WTC11 (cell line): ENCODE results near the gene ANKRD62. TPM values are rescaled to one million over a fixed set of nuclear protein-coding genes. Genes with fewer than 3 reads are reported as not detected.

Source experiments
- ATAC-seq: fragments of 200-7000 bp; cut with Tn5 transposase; 2 replicates; pipeline ENCODE4 v1.10.0; 2021; ENCODE audit warnings: mild to moderate bottlenecking, moderate library complexity
- CTCF ChIA-PET: fragments of 300-600 bp; sonication (Branson Sonifier 250); formaldehyde crosslinking; loops from one replicate; lab custom pipeline; 2021; ENCODE audit warnings: antibody characterized with exemption; lab: Charles Lee
- POLR2A ChIA-PET: fragments of 350-600 bp; sonication (Branson Sonifier 250); formaldehyde crosslinking; loops from one replicate; lab custom pipeline; 2021; ENCODE audit warnings: antibody characterized with exemption; lab: Charles Lee
- DNase-seq: peaks from one replicate; pipeline ENCODE4 v3.0.0; 2021; ENCODE audit warnings: low spot score
- H3K27ac Mint-ChIP-seq: 2 replicates; pipeline ENCODE4 v1.8.0; 2021; ENCODE audit warnings: mixed read lengths
- H3K27me3 Mint-ChIP-seq: 2 replicates; pipeline ENCODE4 v1.8.0; 2021; ENCODE audit warnings: low read depth, mild to moderate bottlenecking, moderate library complexity, mixed read lengths
- H3K36me3 Mint-ChIP-seq: 2 replicates; pipeline ENCODE4 v1.8.0; 2021; ENCODE audit warnings: mixed read lengths
- H3K4me1 Mint-ChIP-seq: 2 replicates; pipeline ENCODE4 v1.8.0; 2022; ENCODE audit warnings: mixed read lengths
- H3K4me3 Mint-ChIP-seq: 2 replicates; pipeline ENCODE4 v1.8.0; 2021; ENCODE audit warnings: mild to moderate bottlenecking, moderate library complexity, mixed read lengths
- H3K9me3 Mint-ChIP-seq: 2 replicates; pipeline ENCODE4 v1.8.0; 2021; ENCODE audit warnings: mixed read lengths
- AFF4 ChIP-seq: sonication (generic); formaldehyde crosslinking; IDR thresholded peaks from 2 replicates; pipeline ENCODE4 v1.8.1; 2023; ENCODE audit warnings: mild to moderate bottlenecking, missing genetic modification reagents, borderline replicate concordance
- ATF1 ChIP-seq: sonication (generic); formaldehyde crosslinking; IDR thresholded peaks from 2 replicates; pipeline ENCODE4 v1.8.1; 2023; ENCODE audit warnings: mild to moderate bottlenecking, moderate library complexity, missing genetic modification reagents
- CBFB ChIP-seq: sonication (generic); formaldehyde crosslinking; IDR thresholded peaks from 2 replicates; pipeline ENCODE4 v1.8.1; 2022; ENCODE audit warnings: mild to moderate bottlenecking, low read depth, missing genetic modification reagents
- ESRRA ChIP-seq: sonication (generic); formaldehyde crosslinking; IDR thresholded peaks from 2 replicates; pipeline ENCODE4 v1.8.1; 2022; ENCODE audit warnings: mild to moderate bottlenecking, missing genetic modification reagents, borderline replicate concordance
- FOXJ3 ChIP-seq: sonication (generic); formaldehyde crosslinking; IDR thresholded peaks from 2 replicates; pipeline ENCODE4 v1.9.0; 2021; ENCODE audit warnings: missing genetic modification reagents, mild to moderate bottlenecking, borderline replicate concordance
- GTF2I ChIP-seq: fragments of 250-450 bp; sonication (Bioruptor Pico); conservative IDR thresholded peaks from 2 replicates; pipeline ENCODE4 v1.4.0; 2021; ENCODE audit warnings: mild to moderate bottlenecking
- IRF2 ChIP-seq: sonication (generic); formaldehyde crosslinking; IDR thresholded peaks from 2 replicates; pipeline ENCODE4 v1.8.0; 2022; ENCODE audit warnings: low read depth, missing genetic modification reagents, borderline replicate concordance
- JAZF1 ChIP-seq: fragments of 250-450 bp; sonication (Bioruptor Pico); IDR thresholded peaks from 2 replicates; pipeline ENCODE4 v1.9.0; 2021; ENCODE audit warnings: moderate library complexity, mild to moderate bottlenecking, inconsistent platforms
- JUN ChIP-seq: sonication (generic); formaldehyde crosslinking; IDR thresholded peaks from 2 replicates; pipeline ENCODE4 v1.8.0; 2023; ENCODE audit warnings: mild to moderate bottlenecking, missing genetic modification reagents
- NR3C1 ChIP-seq: sonication (generic); formaldehyde crosslinking; conservative IDR thresholded peaks from 2 replicates; pipeline ENCODE4 v1.8.1; 2023; ENCODE audit warnings: low read depth, mild to moderate bottlenecking, missing genetic modification reagents
- OVOL2 ChIP-seq: fragments of 250-450 bp; sonication (Bioruptor Pico); IDR thresholded peaks from 2 replicates; pipeline ENCODE4 v1.9.0; 2021; ENCODE audit warnings: mild to moderate bottlenecking, borderline replicate concordance
- STAT6 ChIP-seq: sonication (generic); formaldehyde crosslinking; conservative IDR thresholded peaks from 2 replicates; pipeline ENCODE4 v1.8.1; 2023; ENCODE audit warnings: mild to moderate bottlenecking, low read depth, missing genetic modification reagents, moderate library complexity
- TCF7 ChIP-seq: sonication (generic); formaldehyde crosslinking; IDR thresholded peaks from 2 replicates; pipeline ENCODE4 v1.8.0; 2022; ENCODE audit warnings: mild to moderate bottlenecking, low read depth, missing genetic modification reagents, moderate library complexity
- ZNF232 ChIP-seq: sonication (generic); formaldehyde crosslinking; IDR thresholded peaks from 2 replicates; pipeline ENCODE4 v1.8.0; 2022; ENCODE audit warnings: mild to moderate bottlenecking, missing genetic modification reagents
- ZNF671 ChIP-seq: fragments of 250-450 bp; sonication (Bioruptor Pico); IDR thresholded peaks from 2 replicates; pipeline ENCODE4 v1.8.0; 2021; ENCODE audit warnings: mild to moderate bottlenecking
- total RNA-seq: library from RNA; stranded (reverse); gene quantifications from 3 replicates; pipeline ENCODE4 v1.2.3, GENCODE V29; 2021
- TF ChIP-seq, protein P1 (sequence below): sonication (generic); formaldehyde crosslinking; IDR thresholded peaks from 2 replicates; pipeline ENCODE4 v1.8.0; 2023; ENCODE audit warnings: missing genetic modification reagents, mild to moderate bottlenecking, borderline replicate concordance
- TF ChIP-seq, protein P2 (sequence below): sonication (generic); formaldehyde crosslinking; IDR thresholded peaks from 2 replicates; pipeline ENCODE4 v1.8.1; 2023; ENCODE audit warnings: mild to moderate bottlenecking, missing genetic modification reagents, moderate library complexity
- TF ChIP-seq, protein P3 (sequence below): sonication (generic); formaldehyde crosslinking; IDR thresholded peaks from 2 replicates; pipeline ENCODE4 v1.8.1; 2023; ENCODE audit warnings: mild to moderate bottlenecking, missing genetic modification reagents

Gene ANKRD62
- total RNA-seq, 1 experiment from 2014 or later, result not detected

- no peak for TF ChIP-seq AFF4
- TF ChIP-seq IRF2, result no peak
- TF ChIP-seq ZNF671 (CRISPR knock-in tag), result no peak
- TF ChIP-seq OVOL2 (CRISPR knock-in tag), result no peak
- TF ChIP-seq FOXJ3, result no peak
- TF ChIP-seq ZNF232 (CRISPR knock-in tag), result no peak
- no peak for TF ChIP-seq GTF2I (CRISPR knock-in tag)
- TF ChIP-seq, protein P1, sequence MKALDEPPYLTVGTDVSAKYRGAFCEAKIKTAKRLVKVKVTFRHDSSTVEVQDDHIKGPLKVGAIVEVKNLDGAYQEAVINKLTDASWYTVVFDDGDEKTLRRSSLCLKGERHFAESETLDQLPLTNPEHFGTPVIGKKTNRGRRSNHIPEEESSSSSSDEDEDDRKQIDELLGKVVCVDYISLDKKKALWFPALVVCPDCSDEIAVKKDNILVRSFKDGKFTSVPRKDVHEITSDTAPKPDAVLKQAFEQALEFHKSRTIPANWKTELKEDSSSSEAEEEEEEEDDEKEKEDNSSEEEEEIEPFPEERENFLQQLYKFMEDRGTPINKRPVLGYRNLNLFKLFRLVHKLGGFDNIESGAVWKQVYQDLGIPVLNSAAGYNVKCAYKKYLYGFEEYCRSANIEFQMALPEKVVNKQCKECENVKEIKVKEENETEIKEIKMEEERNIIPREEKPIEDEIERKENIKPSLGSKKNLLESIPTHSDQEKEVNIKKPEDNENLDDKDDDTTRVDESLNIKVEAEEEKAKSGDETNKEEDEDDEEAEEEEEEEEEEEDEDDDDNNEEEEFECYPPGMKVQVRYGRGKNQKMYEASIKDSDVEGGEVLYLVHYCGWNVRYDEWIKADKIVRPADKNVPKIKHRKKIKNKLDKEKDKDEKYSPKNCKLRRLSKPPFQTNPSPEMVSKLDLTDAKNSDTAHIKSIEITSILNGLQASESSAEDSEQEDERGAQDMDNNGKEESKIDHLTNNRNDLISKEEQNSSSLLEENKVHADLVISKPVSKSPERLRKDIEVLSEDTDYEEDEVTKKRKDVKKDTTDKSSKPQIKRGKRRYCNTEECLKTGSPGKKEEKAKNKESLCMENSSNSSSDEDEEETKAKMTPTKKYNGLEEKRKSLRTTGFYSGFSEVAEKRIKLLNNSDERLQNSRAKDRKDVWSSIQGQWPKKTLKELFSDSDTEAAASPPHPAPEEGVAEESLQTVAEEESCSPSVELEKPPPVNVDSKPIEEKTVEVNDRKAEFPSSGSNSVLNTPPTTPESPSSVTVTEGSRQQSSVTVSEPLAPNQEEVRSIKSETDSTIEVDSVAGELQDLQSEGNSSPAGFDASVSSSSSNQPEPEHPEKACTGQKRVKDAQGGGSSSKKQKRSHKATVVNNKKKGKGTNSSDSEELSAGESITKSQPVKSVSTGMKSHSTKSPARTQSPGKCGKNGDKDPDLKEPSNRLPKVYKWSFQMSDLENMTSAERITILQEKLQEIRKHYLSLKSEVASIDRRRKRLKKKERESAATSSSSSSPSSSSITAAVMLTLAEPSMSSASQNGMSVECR (CRISPR knock-in tag), result no peak
- TF ChIP-seq NR3C1 (CRISPR knock-in tag), result no peak
- TF ChIP-seq, all 79 proteins: peak for 0
Measured at GRCh38 chr18:12072996-12073395, 20.6 kb upstream of the ANKRD62 start (continued).

- no peak for DNase-seq
- TF ChIP-seq, protein P2, sequence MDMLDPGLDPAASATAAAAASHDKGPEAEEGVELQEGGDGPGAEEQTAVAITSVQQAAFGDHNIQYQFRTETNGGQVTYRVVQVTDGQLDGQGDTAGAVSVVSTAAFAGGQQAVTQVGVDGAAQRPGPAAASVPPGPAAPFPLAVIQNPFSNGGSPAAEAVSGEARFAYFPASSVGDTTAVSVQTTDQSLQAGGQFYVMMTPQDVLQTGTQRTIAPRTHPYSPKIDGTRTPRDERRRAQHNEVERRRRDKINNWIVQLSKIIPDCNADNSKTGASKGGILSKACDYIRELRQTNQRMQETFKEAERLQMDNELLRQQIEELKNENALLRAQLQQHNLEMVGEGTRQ (CRISPR knock-in tag), result no peak
- TF ChIP-seq JUN, result no peak
- TF ChIP-seq ESRRA (CRISPR knock-in tag), result no peak
- no peak for TF ChIP-seq ATF1 (CRISPR knock-in tag)
- TF ChIP-seq JAZF1 (CRISPR knock-in tag), result no peak
- TF ChIP-seq TCF7 (CRISPR knock-in tag), result no peak
- TF ChIP-seq, protein P3, sequence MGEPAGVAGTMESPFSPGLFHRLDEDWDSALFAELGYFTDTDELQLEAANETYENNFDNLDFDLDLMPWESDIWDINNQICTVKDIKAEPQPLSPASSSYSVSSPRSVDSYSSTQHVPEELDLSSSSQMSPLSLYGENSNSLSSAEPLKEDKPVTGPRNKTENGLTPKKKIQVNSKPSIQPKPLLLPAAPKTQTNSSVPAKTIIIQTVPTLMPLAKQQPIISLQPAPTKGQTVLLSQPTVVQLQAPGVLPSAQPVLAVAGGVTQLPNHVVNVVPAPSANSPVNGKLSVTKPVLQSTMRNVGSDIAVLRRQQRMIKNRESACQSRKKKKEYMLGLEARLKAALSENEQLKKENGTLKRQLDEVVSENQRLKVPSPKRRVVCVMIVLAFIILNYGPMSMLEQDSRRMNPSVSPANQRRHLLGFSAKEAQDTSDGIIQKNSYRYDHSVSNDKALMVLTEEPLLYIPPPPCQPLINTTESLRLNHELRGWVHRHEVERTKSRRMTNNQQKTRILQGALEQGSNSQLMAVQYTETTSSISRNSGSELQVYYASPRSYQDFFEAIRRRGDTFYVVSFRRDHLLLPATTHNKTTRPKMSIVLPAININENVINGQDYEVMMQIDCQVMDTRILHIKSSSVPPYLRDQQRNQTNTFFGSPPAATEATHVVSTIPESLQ, result no peak
- no peak for TF ChIP-seq AFF4
- TF ChIP-seq STAT6, result no peak
- TF ChIP-seq CBFB (CRISPR knock-in tag), result no peak
- Mint-ChIP-seq H3K27ac (no peak overlapping the region), H3K27me3 (peaks cover 28% of the 10 kb centered on the region), H3K4me3 (no peak overlapping the region), H3K36me3 (no peaks in the 10 kb centered on the region), H3K4me1 (peaks cover 9% of the 10 kb centered on the region), H3K9me3 (no peaks in the 10 kb centered on the region)
- POLR2A ChIA-PET, result no interaction called here
- CTCF ChIA-PET, result interaction anchor here (1.3 to 1.5 kb wide), 3 partner anchors 47 to 172 kb away, joined by 3 to 5 read pairs (median 4); no protein-coding TSS in a partner anchor
- no peak for ATAC-seq
Measured at GRCh38 chr18:12074736-12075135, 18.9 kb upstream of the ANKRD62 start.
